ENCODE results near the gene VPS13A.

VPS13A gene

DNA sequence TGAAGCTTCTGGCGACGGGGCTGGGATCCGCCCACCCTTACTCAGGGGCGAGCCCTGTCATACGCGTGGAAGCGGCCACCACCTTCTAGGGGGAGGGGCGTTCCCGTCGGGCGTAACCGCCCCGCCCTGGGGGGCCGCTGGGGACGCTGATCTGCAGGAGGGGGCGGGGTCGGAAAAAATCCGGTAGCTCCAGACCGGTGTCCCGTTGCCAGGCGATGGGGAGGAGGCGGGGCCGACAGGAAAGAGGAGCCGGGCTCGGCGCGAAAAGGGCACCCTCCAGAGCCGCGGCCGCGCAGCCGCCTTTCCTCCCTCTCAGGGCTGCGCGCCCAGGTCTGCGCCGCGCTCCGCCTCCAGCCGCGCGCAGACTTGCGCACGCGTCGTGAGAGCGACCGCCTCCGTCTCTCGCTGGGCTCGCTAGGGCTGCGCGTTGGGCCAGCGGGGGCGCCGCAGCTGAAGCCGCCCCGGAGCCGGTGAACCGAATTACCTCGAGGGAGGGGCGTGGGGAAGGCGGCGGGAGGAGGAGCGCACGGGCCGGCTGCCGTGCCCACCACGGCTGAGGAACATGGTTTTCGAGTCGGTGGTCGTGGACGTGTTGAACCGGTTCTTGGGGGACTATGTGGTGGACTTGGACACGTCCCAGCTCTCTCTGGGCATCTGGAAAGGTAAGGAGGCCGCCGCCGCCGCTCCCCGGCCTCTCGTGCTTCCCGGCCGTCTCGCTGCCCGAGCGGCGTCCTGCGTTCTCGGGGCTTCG lies at the start of gene VPS13A:
Gene VPS13A, plus strand, starts transcription at position 392 of the 751 bp plus-strand sequence. Its CDS starts 171 bp downstream, at position 563.
- DNase-seq: peak; percentile 57 to 78

DNA sequence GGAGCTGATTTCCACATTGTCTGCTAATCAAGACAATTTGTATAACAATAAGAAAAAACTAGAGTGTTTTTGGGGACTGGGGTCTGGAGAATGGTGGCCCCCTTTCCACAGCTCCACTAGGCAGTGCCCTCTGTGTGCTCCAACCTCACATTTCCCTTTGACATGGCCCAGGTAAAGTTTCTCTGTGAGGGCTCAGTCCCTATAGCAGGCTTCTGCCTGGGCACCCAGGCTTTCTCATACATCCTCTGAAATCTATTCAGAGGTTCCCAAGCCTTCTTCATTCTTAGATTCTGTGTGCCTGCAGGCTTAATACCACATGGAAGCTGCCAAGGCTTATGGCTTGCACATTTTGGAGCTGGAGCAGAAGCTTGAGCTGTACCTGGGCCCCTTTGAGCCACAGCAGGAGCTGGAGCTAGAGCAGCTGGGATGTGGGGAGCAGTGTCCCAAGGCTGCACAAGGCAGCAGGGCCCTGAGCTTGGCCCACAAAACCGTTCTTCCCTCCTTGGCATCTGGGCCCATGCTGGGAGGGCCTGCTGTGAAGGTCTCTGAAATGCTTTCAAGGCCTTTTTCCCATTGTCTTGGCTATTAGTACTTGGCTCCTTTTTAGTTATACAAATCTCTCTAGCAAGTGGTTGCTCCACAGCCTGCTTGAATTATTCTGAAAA lies 49.1 kb upstream of the VPS13A start:
- DNase-seq: no peak

DNA sequence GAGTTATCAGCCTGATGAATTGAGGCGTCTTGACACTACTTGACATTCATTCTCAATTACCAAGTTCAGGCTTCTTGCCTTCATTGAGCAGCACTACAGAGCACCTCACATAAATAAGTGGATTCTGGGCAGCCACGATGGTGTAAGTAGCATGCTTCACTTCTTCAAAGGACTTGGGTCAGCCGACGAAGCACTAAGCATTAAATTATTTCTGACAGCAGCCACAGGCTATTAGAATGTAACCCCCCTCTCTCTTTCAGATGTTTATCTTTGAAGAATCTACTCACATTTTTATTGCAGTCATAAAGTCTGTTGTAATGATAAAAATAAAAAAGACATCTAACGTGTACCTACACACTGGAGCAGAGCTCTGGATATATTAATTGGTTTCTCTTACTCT lies 45.9 kb upstream of the VPS13A start:
- DNase-seq: no peak

DNA sequence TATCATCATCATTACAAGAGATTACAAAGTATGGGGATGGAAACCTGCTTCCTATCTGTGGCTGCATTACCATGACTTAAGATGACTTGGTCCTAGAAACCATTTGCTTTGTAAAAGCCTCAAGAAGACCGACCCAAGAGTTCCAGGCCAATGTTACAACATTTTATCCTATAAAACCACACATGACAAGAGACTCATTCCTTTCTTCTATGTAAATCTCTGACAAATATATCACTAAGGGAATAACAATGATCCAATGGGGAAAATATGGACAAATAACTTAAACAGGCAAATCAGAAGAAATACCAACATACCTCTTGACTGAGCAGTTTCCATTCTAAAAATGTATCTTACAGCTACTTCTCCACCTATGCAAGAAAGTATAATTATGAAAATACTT lies 44.3 kb upstream of the VPS13A start:
- no peak for DNase-seq

DNA sequence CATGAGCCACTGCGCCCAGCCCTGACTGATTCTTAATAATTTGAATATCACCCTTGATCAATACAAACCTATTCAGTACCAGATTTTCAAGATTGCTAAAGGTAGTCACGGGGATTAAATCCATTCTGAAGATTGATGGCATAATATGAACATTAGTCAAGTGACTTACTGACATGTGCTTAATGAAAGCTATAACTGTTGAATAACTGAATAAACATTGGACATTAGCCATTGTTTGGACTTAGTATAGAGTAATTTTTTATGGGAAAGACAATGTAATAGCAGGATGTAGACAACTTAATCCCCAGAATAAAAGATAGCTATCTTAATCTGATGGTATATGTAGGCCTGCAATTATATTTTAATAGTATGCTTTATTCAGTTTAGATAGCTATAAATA lies 35.0 kb upstream of the VPS13A start:
- DNase-seq: no peak

DNA sequence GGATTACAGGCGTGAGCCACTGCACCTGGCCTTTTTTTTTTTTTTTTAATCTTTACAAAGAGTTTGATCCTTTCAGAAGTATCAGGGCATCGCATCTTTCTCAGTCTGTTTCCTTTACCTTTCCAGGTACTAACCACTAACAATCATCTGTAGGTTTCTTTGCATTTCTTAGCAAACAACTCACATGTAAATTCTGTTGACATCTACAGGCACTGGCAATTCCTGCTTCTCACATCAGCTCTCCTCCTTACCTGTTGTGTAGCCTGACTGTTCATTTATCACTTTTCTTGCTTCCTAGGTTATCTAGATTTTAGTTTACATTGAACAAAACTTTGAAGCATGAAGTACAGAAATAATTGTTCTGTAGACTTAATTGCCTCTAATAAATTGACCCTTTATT lies 27.5 kb upstream of the VPS13A start:
- DNase-seq: no peak

DNA sequence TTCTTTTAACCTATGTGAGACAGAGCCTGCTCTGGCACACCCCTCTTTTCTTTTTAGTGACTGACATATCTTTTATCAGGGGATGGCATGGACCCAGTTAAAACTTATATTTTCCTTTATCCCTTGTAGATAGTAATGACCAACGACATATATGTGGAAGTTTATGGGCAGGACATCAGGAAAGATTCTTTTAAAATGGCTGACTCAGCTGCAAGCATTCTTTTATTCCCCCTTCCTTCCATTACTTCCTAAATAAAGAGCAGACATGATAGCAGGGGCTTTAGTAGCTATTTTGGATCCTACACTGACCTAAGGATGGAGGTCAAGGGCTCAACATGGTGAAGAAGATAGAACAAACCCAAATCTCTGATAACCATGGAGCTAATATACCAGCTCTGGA lies 25.0 kb upstream of the VPS13A start:
- DNase-seq: no peak

DNA sequence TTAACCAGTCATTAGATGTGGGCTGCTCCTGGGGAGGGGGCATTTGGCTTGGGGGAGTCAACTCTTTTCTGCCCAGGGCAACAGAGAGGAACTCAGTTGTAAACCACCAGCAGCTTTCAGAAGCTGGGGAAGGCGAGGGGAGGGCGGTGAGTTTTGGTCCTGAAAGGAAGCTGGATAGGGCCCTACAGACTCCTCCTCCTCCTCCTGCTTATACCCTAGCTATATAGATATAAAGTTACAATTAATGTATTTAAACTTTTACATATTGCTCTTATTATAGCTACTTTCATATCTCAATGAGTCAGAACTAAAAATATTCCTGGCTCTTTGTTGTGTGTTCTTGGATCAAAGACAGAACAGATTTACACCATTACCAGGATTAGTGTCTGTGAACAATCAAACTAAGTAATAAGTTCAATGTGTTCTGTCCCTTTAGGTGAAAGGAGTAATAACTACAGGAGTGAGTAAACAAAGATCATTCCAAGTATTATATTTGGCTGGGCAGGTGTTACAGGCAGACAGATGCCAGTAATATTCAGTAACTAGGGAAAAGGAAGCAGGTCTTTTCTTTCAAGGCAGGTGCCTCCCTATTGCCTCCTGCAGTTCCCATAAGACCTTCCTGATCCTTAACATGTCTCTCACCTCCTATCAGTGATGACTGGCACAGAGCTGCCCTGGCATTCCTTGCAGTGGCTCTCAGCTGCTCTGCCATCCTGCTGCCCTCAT lies 20.5 kb upstream of the VPS13A start:
- no peak for DNase-seq

DNA sequence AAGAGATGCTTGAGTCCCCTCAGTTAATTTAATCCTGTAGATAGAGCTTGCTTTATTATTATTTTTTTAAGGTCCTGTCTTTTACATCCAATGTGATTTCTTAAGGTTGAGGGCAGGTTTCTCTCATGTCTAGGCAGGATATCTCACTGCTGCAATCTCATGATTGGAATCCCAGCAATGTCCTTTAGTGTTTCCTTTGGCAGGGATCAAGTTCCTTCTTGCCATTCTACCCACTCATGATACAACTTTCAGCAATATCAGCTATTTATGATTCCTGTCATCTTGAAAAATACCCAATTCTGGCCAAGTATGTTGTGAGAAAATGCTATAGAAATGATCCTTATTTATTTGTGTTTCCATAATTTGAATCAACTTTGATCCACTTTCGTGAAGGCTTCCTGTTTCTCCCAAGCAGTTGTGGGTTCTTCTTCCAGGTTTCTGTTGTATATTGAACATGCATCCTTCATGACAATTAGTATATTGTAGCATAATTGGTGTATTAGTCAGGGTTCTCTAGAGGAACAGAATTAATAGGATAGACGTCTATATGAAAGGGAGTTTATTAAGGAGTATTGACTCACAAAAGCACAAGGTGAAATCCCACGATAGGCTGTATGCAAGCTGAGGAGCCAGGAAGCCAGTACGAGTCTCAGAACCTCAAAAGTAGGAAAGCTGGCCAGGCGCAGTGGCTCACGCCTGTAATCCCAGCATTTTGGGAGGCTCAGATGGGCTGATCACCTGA lies 18.4 kb upstream of the VPS13A start:
- no peak for DNase-seq

DNA sequence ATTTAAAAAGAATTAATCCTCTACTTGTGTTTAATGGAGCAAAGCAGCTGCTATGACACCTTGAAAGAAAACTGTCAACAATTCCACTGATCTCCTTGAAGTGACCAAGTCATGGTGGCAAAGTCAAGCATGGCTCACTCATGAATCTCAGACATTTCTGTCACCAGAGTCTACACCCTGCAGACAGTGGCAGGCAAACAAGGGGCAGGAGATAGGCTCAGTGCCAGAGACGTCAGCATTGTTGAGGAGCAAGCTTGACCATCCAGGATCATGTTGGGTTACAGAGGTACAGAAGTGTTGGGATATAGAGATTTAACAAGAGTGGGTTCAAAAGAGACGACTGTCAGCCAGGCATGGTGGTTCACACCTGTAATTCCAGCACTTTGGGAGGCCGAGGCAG lies 16.1 kb upstream of the VPS13A start:
- no peak for DNase-seq

DNA sequence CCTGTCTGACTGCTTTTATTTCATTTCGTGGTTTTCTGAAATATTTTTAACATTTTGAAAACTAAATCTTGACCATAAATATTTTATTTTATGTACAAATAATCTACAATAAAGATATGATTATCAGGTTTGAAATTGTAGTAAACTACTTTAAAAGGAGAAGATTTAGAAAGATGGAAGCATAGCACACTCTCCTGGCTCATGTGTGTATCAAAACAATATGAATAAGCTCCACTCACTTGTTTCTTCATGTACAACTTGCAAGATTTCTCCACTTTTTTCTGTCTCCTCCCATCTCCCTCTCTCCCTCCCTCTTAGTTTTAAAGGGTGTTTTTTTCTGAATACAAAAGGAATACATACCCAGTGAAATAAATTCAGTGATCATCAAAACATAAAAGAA lies 15.4 kb upstream of the VPS13A start:
- DNase-seq: no peak

DNA sequence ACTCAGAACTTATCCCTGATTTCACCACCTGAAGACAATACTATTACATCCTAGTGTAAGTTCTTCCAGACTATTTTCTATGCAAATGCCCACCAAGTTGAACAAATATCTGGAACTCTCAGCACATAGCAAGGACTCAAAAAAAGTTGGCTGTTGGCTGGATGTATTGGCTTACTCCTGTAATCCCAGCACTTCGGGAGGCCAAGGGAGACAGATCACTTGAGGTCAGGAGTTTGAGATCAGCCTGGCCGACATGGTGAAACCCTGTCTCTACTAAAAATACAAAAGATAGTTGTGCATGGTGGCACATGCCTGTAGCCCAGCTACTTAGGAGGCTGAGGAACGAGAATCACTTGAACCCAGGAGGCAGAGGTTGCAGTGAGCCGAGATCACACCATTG lies 15.0 kb upstream of the VPS13A start:
- no peak for DNase-seq

DNA sequence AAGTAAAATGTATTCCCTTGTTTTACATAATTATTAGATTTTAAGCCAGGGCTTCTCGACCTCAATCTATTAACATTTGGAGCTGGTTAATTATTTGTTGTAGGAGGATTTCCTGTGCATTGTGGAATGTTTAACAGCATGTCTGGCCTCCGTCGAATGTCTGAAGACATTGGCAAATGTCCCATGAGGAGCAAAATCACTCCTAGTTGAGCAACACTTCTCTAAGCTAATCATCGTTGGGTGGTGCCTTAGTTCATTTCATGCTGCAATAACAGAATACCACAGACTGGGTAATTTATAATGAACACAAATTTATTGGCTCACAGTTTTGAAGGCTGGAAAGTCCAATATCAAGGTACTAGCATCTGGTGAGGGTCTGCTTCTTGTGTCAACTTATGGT lies 13.4 kb upstream of the VPS13A start:
- DNase-seq: no peak

DNA sequence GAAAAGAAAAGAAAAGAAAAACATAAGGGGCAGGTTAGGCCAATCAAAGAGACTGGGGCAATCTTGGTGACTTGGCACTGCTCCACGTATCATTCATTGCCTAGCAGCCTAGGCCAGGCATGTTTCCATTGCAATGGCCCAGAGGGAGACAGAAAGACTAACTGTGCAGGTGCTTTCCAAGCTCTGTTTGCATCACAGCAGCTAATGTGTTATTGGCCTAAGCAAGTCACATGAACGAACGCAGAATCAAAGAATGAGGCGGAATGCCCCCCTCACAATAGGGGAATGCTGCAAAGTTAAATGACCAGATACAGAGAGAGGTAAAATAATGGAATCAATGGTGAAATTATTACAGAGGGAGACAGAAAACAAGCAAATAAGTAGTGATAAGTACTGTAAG lies 11.1 kb upstream of the VPS13A start:
- no peak for DNase-seq

DNA sequence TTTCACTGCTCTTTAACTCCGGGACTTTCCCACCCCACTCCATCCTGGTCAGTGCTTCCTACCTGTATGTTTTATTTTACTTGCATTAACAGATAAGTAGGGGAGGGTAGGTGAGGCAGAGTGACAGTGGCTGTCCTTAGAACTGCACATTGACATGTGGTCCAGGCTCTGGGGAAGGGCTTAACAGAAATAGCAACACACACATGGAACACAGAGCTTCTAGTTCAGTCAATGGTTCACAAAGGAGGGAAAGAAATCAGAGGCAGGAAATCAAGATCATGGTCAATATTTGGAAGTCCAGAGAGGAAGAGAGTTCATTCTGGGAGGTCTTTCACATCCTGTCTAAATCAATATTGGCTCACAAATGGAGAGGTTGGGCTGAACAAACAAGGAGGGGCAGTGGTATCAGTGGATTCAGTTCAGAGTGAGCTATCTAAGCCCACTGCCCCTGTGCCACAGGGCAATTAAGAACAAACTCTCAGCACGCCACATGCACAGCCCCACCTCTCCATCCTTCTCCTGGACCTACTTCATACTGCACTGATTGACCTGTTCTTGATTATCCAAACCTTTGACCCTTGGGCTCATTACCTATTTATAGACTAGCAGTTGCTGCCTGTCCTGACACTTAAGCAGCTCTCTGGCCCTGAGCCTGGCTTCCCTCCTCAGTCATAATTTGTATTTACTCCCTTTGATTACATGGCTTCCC lies 6.2 kb upstream of the VPS13A start:
- no peak for DNase-seq

DNA sequence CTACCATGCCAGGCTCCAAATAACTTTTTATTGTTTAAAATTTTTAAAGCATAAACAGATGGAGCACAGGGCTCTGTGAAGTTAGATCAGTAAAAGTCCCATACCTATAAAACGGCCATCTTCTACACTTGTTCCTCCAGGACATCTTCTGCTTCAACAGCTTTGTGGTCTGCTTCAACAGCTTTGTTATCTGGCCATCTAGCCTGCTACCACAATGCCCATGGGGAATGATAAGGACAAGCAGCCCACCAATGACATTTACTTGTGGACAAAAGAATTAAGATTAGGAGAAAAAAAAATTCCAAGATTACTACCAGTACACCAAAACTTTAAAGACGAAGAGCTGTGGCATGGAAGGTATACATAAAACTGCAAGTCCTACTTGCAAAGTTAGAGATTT lies 2.2 kb upstream of the VPS13A start:
- DNase-seq: no peak

DNA sequence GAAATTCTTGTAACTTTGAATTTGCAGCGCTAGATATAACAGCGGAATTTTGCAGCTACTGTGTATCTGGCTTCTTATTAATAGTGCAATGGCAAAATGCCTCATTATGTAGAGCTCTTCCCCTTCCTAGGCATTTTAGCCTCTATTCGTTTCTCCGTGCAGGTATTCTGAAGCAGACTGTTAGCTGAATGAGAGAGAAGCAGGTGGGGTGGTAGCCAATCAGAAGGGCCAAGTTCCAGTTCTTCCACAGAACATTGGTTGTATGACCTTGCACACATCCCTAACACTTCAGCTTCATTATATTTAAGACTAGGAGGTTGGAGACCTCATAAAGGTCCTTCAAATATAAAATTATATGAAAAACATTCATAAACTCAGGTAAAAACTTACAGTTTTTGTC lies 1.2 kb upstream of the VPS13A start:
- DNase-seq: no peak

DNA sequence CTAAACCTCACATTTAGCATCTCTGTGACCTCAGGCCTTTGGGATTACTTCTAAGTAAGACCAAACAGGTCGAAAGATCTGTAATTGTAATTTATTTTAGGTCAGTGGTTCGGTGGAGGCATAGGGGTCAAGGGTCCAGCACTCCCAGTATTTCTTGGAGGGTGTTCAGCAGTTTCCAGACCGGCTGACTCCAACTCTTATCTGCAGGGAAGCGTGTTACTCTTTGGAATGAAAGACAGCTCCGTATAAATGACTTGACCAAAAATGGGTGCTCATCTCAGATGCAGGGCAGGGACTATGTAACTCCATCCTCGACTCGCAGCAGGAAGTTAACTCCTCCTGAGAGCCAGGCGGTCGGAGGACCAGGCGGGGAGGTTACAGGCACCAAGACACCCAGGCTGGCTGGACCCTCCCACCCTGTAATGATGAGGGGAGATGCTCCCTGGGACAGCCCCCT lies 620 bp upstream of the VPS13A start:
- no peak for DNase-seq

DNA sequence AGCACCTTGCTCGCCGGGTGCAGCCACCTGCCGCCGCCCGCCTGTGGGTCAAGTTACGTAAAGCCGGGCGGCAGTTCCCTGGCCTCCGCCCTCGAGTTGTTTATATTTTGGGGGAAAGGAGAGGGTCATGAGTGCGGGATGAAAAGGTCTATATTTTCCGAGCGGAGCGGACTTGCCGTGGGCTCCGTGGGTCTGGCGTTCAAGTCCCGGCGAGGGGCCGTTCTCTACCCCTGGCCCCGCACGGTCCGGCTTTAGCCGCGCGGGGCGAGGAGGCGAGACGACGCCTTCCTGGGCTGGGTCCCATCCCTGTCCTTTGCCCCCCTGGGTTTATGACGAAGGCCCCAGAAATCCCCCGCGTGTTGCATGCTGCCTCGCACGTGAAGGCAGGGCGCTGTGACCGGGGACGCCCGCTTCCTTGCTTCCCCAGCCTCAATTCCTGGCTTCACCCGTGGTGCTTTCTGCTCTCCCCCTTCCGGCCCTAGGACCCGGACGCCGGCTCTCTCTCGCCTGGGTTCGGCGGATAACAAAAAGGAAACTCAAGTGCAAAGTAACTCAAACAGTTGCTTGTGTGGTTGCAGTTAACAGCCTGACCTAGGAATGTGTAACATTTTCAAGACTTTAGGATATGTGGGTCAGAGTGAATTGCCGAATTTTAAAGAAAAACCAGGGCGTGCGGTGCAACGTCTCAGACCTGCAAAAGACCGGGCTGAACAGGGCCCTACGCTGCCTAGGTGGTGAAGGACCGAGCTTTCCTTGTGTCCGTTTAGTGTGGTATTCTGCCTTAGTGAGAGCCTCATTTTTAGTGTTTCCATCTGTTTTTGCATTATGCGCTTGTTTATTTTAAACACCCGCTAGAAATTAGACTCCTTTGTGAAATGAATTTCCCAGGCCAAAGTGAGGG lies 810 bp downstream of the VPS13A start:
- peak; percentile 40 to 46 for DNase-seq

DNA sequence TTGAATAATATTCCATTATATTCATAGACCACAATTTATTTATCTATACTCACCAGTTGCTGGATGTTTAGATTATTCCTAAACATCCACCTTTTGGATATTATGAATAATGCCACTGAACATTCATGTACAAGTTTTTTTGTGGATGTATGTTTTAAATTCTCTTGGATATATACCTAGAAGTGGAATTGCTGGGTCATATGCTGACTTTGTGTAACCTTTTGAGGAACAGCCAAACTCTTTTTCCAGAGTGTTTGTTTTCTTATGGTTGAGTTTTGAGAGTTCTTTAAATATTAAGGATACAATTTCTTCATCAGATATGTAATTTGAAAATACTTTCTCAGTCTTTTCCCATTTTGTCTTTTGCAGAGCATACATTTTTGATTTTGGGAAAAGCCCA lies 2.7 kb downstream of the VPS13A start:
- DNase-seq: no peak

DNA sequence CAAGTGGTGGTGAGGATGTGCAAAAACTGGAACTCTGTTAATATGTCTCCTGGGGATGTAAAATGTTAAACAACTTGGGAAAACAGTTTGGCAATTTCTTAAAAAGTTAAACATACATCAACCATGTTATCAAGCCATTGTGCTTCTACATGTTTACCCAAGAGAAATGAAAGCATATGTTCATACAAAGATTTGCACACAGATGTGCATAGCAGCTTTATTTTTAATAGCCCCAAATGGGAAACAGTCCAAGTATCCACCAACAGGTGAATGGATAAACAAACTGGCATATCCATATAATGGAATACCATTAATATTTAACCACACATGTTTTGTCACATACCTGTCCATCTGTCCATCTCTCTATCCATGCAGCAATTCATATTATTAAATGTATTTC lies 6.2 kb downstream of the VPS13A start:
- DNase-seq: no peak

DNA sequence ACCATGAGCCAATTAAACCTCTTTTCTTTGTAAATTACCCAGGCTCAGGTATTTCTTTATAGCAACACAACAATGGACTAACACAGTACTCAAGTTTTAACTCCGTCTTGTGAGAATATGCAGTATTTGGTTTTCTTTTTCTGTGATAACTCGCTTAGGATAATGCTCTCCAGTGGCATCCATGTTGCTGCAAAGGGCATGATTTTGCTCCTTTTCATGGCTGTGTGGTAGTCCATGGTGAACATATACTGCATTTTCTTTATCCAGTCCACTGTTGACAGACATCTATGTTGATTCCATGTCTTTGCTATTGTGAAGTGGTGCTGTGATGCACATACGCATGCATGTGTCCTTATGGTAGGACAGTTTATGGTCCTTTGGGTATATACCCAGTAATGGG lies 10.9 kb downstream of the VPS13A start:
- DNase-seq: no peak
